Testis (tissue), 3 donors: Measurements from ENCODE around the gene TNNT1. TPM values are rescaled to one million over a fixed set of nuclear protein-coding genes. Genes with fewer than 3 reads are reported as not detected.

Experiments used
- DNase-seq: peaks from one replicate; pipeline ENCODE4 v3.0.0-alpha.2; 2019
- H3K27ac ChIP-seq, 2 donors: fragments of 200-600 bp; sonication (generic); one replicate each; pipeline ENCODE4 v1.5.1; 2019
- H3K27me3 ChIP-seq: fragments of 200-600 bp; sonication (generic); one replicate; pipeline ENCODE4 v1.5.1; 2019
- H3K36me3 ChIP-seq: fragments of 200-600 bp; sonication (generic); one replicate; pipeline ENCODE4 v1.5.1; 2017; ENCODE audit warnings: low read depth; ENCODE audit errors: missing control alignments
- H3K4me1 ChIP-seq: fragments of 200-600 bp; sonication (generic); one replicate; pipeline ENCODE4 v1.5.1; 2019
- H3K4me3 ChIP-seq, 2 donors: fragments of 200-600 bp; sonication (generic); one replicate each; pipeline ENCODE4 v1.5.1; 2017 to 2019
- H3K9me3 ChIP-seq: fragments of 200-600 bp; sonication (generic); one replicate; pipeline ENCODE4 v1.5.1; 2017
- POLR2A ChIP-seq: fragments of 450-650 bp; IDR thresholded peaks from one replicate; pipeline ENCODE4 v1.6.1; 2017; ENCODE audit warnings: antibody characterized with exemption, mild to moderate bottlenecking, moderate library complexity
- WGBS, 2 donors: methylation state at CpG; one replicate each; pipeline ENCODE4 v1.1.5; 2018; 5-methylcytosine and 5-hydroxymethylcytosine counted together
- intact Hi-C: fragments of 100-400 bp; cut with DNase I; formaldehyde crosslinking; loops from one replicate; pipeline ENCODE4 v1.15.1; 2023; ENCODE audit warnings: low total_unique reads
- polyA plus RNA-seq: library from polyadenylated mRNA; stranded (reverse); fragments of 350-450 nt; fragmentation: Illumina TruSeq; extraction: RNeasy Lipid Tissue Mini Kit (QIAGEN cat#74804); gene quantifications from one replicate; pipeline ENCODE4 v1.2.3, GENCODE V29; 2014; ENCODE audit warnings: low read depth, low replicate concordance; ENCODE audit not compliant: insufficient read depth
- total RNA-seq, 2 donors: library from RNA; depleted of rRNA; stranded (reverse); fragments of >200 nt; gene quantifications; one replicate each; pipeline ENCODE4 v1.2.3, GENCODE V29; 2016
- TF ChIP-seq, protein P1 (sequence below), 3 experiments: fragments of 450-650 bp in 2 of 3; fragments of 200-600 bp in 1 of 3; sonication (generic) in 1 of 3; IDR thresholded peaks; one replicate each; pipeline ENCODE4 v1.5.1; 2016 to 2019; ENCODE audit warnings: antibody characterized with exemption in 3 of 3, mild to moderate bottlenecking in 2 of 3, moderate library complexity in 1 of 3

TNNT1 gene
- total and polyA plus RNA-seq, 3 donors from 2014 or later = 13.0 to 84.0 (median 14.5) TPM

DNA sequence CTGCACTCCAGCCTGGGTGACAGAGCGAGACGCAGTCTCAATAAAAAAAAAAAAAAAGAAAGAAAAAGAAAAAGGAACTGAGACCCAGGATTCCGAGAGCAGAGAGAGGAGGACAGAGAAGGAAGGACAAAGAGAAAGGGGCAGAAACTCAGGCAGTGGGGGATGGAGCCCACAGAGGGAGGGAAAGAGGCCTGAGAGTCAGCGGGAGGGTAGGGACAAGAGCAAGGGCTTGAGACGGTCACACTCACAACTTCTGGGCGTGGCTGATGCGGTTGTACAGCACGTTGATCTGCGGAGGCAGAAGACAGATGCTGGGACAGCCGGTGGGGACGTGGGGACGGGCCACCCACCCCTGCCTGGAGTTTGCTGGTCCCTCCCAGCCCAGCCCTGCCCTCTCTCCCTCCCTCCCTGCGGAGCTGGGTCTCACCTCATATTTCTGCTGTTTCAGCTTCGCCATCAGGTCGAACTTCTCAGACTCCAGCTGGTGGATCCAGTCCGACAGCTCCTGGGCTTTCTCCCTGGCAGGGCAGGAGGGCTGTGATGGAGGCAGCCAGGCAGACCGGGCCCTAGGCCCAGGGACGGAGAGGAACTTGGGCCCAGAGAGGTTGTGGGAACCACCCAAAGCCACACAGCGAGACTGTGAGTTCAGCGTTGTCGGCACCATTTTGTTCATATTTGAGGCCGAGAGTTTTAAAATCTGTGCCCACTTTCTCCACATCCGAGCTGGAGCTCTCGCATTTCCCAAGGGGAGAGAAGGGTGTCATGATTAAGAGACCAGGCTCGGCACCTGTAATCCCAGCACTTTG, 15.2 kb downstream of the TNNT1 start:
- H3K36me3 ChIP-seq = no peaks in the 10 kb centered on the region
- intact Hi-C loops = no loop called here
- H3K9me3 ChIP-seq = no peaks in the 10 kb centered on the region
- TF ChIP-seq, protein P1, sequence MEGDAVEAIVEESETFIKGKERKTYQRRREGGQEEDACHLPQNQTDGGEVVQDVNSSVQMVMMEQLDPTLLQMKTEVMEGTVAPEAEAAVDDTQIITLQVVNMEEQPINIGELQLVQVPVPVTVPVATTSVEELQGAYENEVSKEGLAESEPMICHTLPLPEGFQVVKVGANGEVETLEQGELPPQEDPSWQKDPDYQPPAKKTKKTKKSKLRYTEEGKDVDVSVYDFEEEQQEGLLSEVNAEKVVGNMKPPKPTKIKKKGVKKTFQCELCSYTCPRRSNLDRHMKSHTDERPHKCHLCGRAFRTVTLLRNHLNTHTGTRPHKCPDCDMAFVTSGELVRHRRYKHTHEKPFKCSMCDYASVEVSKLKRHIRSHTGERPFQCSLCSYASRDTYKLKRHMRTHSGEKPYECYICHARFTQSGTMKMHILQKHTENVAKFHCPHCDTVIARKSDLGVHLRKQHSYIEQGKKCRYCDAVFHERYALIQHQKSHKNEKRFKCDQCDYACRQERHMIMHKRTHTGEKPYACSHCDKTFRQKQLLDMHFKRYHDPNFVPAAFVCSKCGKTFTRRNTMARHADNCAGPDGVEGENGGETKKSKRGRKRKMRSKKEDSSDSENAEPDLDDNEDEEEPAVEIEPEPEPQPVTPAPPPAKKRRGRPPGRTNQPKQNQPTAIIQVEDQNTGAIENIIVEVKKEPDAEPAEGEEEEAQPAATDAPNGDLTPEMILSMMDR (IDR thresholded peaks at IDR 0.05) = no peak
- no peak for TF ChIP-seq POLR2A
- H3K4me3 ChIP-seq = no peak overlapping the region
- no peak overlapping the region for H3K27ac ChIP-seq
- H3K4me1 ChIP-seq = no peaks in the 10 kb centered on the region
- DNase-seq = no peak
- H3K27me3 ChIP-seq = no peaks in the 10 kb centered on the region
- WGBS, 2 donors = 78 to 82% methylated on average over 18 to 25 of the region's 25 CpGs

- no peaks in the 10 kb centered on the region for H3K27me3 ChIP-seq
- TF ChIP-seq POLR2A = no peak
- TF ChIP-seq, protein P1 (IDR thresholded peaks at IDR 0.05) = no peak
- H3K36me3 ChIP-seq = no peaks in the 10 kb centered on the region
- no peak overlapping the region for H3K4me3 ChIP-seq
- no peak overlapping the region for H3K27ac ChIP-seq
- H3K4me1 ChIP-seq = no peaks in the 10 kb centered on the region
- DNase-seq = no peak
- intact Hi-C loops = no loop called here
- H3K9me3 ChIP-seq = no peaks in the 10 kb centered on the region
- WGBS, 2 donors = 62 to 80% methylated on average over 14 of the region's 14 CpGs
These were observed 16.4 kb downstream of the TNNT1 start for GRCh38 chr19:55132453-55133129.

DNA sequence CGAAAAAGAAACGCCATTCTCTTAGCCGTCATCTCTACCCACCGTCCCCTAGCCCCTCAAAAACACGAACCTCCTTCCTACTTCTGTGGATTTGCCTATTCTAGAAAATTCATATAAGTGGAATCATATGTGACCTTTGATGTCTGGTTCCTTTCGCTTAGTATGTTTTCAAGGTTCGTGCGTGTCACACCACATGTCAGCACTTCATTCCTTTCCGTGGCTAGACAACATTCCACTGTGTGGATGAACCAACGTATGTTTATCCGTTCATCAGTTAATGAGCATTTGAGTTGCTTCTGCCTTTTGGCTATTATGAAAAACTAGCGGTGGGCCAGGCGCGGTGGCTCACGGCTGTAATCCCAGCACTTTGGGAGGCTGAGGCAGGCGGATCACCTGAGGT, 17.6 kb downstream of the TNNT1 start:
- Histone ChIP-seq H3K9me3 (no peaks in the 10 kb centered on the region), H3K36me3 (no peaks in the 10 kb centered on the region), H3K27me3 (no peaks in the 10 kb centered on the region), H3K4me3 (no peak overlapping the region), H3K27ac (no peak overlapping the region), H3K4me1 (no peaks in the 10 kb centered on the region)
- intact Hi-C loops = no loop called here
- DNase-seq = no peak
- WGBS, 2 donors = 86 to 89% methylated on average over 16 of the region's 16 CpGs
- TF ChIP-seq POLR2A = no peak
- TF ChIP-seq, protein P1 (IDR thresholded peaks at IDR 0.05) = no peak

DNA sequence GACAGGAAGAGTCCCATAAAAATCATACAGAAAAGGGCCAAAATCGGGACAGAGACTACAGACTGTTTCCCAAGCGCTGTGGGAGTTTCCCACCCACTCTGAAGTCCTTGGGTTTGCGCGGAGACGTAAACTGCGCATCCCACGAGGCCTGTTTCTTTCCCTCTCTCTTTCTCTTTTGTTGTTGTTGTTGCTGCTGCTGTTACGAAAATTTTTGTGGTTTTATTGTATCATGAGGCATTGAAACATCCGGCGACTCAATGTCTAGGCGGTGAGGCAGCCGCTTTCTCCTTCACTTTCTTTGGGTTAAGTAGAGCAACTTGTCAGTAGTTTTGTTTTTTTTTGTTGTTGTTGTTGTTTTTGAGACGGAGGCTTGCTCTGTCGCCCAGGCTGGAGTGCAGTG, 30.0 kb downstream of the TNNT1 start:
- intact Hi-C loops = no loop called here
- Histone ChIP-seq H3K36me3 (no peaks in the 10 kb centered on the region), H3K4me3 (peak overlapping the region in 1 of 2 donors; percentile 67), H3K9me3 (no peaks in the 10 kb centered on the region), H3K27me3 (no peaks in the 10 kb centered on the region), H3K4me1 (peaks cover 19% of the 10 kb centered on the region), H3K27ac (no peak overlapping the region)
- no peak for DNase-seq
- WGBS, 2 donors = 47 to 63% methylated on average over 14 of the region's 14 CpGs
- TF ChIP-seq, protein P1 (IDR thresholded peaks at IDR 0.05) = no peak
- no peak for TF ChIP-seq POLR2A
